GM12891 (cell line): Measurements from ENCODE around the gene SYNE2.

Experiments used
- POLR2A ChIP-seq: IDR thresholded peaks from 2 replicates; pipeline ENCODE4 v1.6.1; 2011; ENCODE audit warnings: low read depth, low read length, control low read depth
- POLR2AphosphoS5 ChIP-seq: IDR thresholded peaks from 2 replicates; pipeline ENCODE4 v1.6.1; 2011; ENCODE audit warnings: low read depth, low read length, control low read depth
- POU2F2 ChIP-seq: IDR thresholded peaks from 2 replicates; pipeline ENCODE4 v1.6.1; 2011; ENCODE audit warnings: low read depth, mild to moderate bottlenecking, control low read depth, low read length, moderate library complexity
- SPI1 ChIP-seq: IDR thresholded peaks from 2 replicates; pipeline ENCODE4 v1.6.1; 2011; ENCODE audit warnings: low read depth, low read length, control low read depth
- TAF1 ChIP-seq: IDR thresholded peaks from 2 replicates; pipeline ENCODE4 v1.6.1; 2011; ENCODE audit warnings: low read depth, low read length, control low read depth

DNA sequence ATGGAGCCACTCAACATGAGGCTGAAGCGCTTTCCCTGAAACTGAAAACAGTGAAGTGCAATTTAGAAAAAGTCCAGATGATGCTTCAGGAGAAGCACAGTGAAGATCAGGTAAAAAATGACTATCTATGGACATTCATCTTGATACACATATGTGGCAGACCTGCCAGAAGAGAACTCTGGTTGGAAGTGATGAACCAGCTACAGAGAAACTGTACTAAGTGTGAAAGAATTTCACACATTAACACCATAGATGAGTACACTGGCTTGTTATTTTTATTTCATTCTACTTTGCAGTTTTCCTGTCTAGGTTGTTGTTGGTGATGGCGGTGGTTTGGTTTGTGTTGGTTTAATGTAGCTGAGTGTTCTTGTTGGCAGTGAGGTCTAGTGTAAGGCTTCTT lies 266.7 kb downstream of the SYNE2 start:
- TF ChIP-seq POLR2A, result no peak
- TF ChIP-seq TAF1, result no peak
- TF ChIP-seq POLR2AphosphoS5, result no peak
- no peak for TF ChIP-seq POU2F2
- TF ChIP-seq SPI1, result no peak
